ENCODE measurements around the gene ILDR1.

DNA sequence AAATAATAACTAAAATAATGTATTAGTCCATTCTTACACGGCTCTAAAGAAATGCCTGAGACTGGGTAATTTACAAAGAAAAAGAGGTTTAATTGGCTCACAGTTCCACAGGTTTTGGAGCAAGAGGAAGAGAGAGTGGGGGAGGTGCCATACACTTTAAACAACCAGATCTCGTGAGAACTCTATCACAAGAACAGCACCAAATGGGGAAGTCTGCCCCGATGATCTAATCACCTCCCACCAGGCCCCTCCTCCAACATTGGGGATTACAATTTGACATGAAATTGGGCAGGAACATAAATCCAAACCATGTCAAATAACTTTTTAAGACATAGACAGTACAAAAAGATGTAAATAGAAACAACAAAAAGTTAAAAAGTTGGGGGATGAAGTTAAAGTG, 63.2 kb downstream of the ILDR1 start:
- TF ChIP-seq, protein P1, sequence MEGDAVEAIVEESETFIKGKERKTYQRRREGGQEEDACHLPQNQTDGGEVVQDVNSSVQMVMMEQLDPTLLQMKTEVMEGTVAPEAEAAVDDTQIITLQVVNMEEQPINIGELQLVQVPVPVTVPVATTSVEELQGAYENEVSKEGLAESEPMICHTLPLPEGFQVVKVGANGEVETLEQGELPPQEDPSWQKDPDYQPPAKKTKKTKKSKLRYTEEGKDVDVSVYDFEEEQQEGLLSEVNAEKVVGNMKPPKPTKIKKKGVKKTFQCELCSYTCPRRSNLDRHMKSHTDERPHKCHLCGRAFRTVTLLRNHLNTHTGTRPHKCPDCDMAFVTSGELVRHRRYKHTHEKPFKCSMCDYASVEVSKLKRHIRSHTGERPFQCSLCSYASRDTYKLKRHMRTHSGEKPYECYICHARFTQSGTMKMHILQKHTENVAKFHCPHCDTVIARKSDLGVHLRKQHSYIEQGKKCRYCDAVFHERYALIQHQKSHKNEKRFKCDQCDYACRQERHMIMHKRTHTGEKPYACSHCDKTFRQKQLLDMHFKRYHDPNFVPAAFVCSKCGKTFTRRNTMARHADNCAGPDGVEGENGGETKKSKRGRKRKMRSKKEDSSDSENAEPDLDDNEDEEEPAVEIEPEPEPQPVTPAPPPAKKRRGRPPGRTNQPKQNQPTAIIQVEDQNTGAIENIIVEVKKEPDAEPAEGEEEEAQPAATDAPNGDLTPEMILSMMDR (IDR thresholded peaks at IDR 0.05; ENCODE audit: low read depth, low read length), result no peak
- no peak for TF ChIP-seq EZH2phosphoT487 (IDR thresholded peaks at IDR 0.05; ENCODE audit: low read depth)

All from OCI-LY3 (cell line).